Esophagus muscularis mucosa (tissue), 4 donors: ENCODE results near the gene CCK. TPM values are rescaled to one million over a fixed set of nuclear protein-coding genes. Genes with fewer than 3 reads are reported as not detected.

Experiments used
- DNase-seq: peaks from one replicate; pipeline ENCODE4 v3.0.0-alpha.2; 2017; ENCODE audit errors: extremely low spot score
- H3K27ac ChIP-seq, 4 donors: fragments of 200-600 bp; sonication (generic); replicated peaks in 1 of 4; 1 replicate in 3 of 4; 2 replicates in 1 of 4; pipeline ENCODE4 v1.5.1; 2016 to 2019; ENCODE audit warnings: mild to moderate bottlenecking in 1 of 4
- H3K27me3 ChIP-seq, 4 donors: fragments of 200-600 bp; sonication (generic); one replicate each; pipeline versions ENCODE4 v1.5.1 to v1.6.0; 2016 to 2019
- H3K36me3 ChIP-seq, 4 donors: fragments of 200-600 bp; sonication (generic); one replicate each; pipeline ENCODE4 v1.5.1; 2016 to 2019
- H3K4me1 ChIP-seq, 4 donors: fragments of 200-600 bp; sonication (generic); one replicate each; pipeline ENCODE4 v1.5.1; 2016 to 2019
- H3K4me3 ChIP-seq, 4 donors: fragments of 200-600 bp; sonication (generic); 1 replicate in 2 of 4; 2 replicates in 2 of 4; pipeline ENCODE4 v1.5.1; 2016 to 2019; ENCODE audit warnings: mild to moderate bottlenecking in 4 of 4, moderate library complexity in 1 of 4
- H3K9me3 ChIP-seq, 4 donors: fragments of 200-600 bp; sonication (generic); 1 replicate in 3 of 4; 2 replicates in 1 of 4; pipeline ENCODE4 v1.5.1; 2016 to 2019
- CTCF ChIP-seq, 3 experiments: fragments of 200-600 bp in 2 of 3; fragments of 450-650 bp in 1 of 3; sonication (generic) in 2 of 3; IDR thresholded peaks; one replicate each; pipeline ENCODE4 v1.5.1; 2017 to 2019; ENCODE audit warnings: antibody characterized with exemption in 3 of 3, mild to moderate bottlenecking in 2 of 3, moderate library complexity in 1 of 3
- EP300 ChIP-seq: sonication (generic); formaldehyde crosslinking; IDR thresholded peaks from one replicate; pipeline ENCODE4 v1.6.1; 2017; ENCODE audit warnings: antibody characterized with exemption
- POLR2A ChIP-seq: fragments of 450-650 bp; IDR thresholded peaks from one replicate; pipeline ENCODE4 v1.6.1; 2017; ENCODE audit warnings: antibody characterized with exemption, moderate library complexity, mild to moderate bottlenecking, low read depth
- POLR2AphosphoS5 ChIP-seq, 2 donors: sonication (generic); formaldehyde crosslinking; IDR thresholded peaks; one replicate each; pipeline ENCODE4 v1.6.1; 2017; ENCODE audit warnings: antibody characterized with exemption in 2 of 2
- WGBS: methylation state at CpG from one replicate; pipeline ENCODE4 v1.1.5; 2018; 5-methylcytosine and 5-hydroxymethylcytosine counted together
- intact Hi-C: fragments of 100-400 bp; cut with DNase I; formaldehyde crosslinking; loops from one replicate; pipeline ENCODE4 v1.15.1; 2023
- total RNA-seq, 4 donors: library from RNA; depleted of rRNA; stranded (reverse); fragments of >200 nt; gene quantifications; one replicate each; pipeline versions ENCODE4 v1.1.0 to v1.2.1, GENCODE V29; 2016

The CCK gene
- total RNA-seq, 4 donors from 2014 or later: 2.2 to 15.1 (median 4.6) TPM

GRCh38 chr3:42257007-42257406 lies 9.0 kb downstream of the CCK start:
- Histone ChIP-seq H3K4me1 (no peaks in the 10 kb centered on the region), H3K36me3 (no peaks in the 10 kb centered on the region), H3K27ac (no peak overlapping the region), H3K4me3 (no peak overlapping the region), H3K27me3 (peaks cover 0 to 55% (median 0%) of the 10 kb centered on the region in 4 donors), H3K9me3 (no peaks in the 10 kb centered on the region)
- no peak for DNase-seq
- 65% methylated on average over 5 of the region's 7 CpGs for WGBS
- TF ChIP-seq POLR2A (no peak), EP300 (no peak), CTCF (IDR thresholded peaks at IDR 0.05) (no peak), POLR2AphosphoS5 (IDR thresholded peaks at IDR 0.05) (no peak)
- intact Hi-C loops: no loop called here

- H3K36me3 ChIP-seq: no peaks in the 10 kb centered on the region
- no peak overlapping the region for H3K27ac ChIP-seq
- 86% methylated on average over 1 of the region's 1 CpG for WGBS
- DNase-seq: no peak
- TF ChIP-seq POLR2A (no peak), EP300 (no peak)
- no peak overlapping the region for H3K4me3 ChIP-seq
- peaks cover 0 to 48% (median 0%) of the 10 kb centered on the region in 4 donors for H3K27me3 ChIP-seq
- H3K4me1 ChIP-seq: no peaks in the 10 kb centered on the region
- no peaks in the 10 kb centered on the region for H3K9me3 ChIP-seq
- intact Hi-C loops: no loop called here
These were observed 9.7 kb downstream of the CCK start for GRCh38 chr3:42256135-42256819.

- Histone ChIP-seq H3K36me3 (no peaks in the 10 kb centered on the region), H3K27ac (no peak overlapping the region), H3K4me3 (no peak overlapping the region), H3K27me3 (peaks cover 0 to 32% (median 0%) of the 10 kb centered on the region in 4 donors), H3K4me1 (no peaks in the 10 kb centered on the region), H3K9me3 (no peaks in the 10 kb centered on the region)
- DNase-seq: no peak
- TF ChIP-seq EP300: no peak
- TF ChIP-seq POLR2AphosphoS5 (IDR thresholded peaks at IDR 0.05): no peak
- no peak for TF ChIP-seq POLR2A
- no peak for TF ChIP-seq CTCF (IDR thresholded peaks at IDR 0.05)
- 62% methylated on average over 3 of the region's 3 CpGs for WGBS
- intact Hi-C loops: no loop called here
These were observed 11.4 kb downstream of the CCK start for GRCh38 chr3:42254566-42254965.

- no peak for DNase-seq
- Histone ChIP-seq H3K27me3 (peaks cover 0 to 21% (median 0%) of the 10 kb centered on the region in 4 donors), H3K27ac (no peak overlapping the region), H3K4me3 (no peak overlapping the region), H3K9me3 (no peaks in the 10 kb centered on the region), H3K4me1 (peaks cover 0 to 7% (median 0%) of the 10 kb centered on the region in 4 donors), H3K36me3 (no peaks in the 10 kb centered on the region)
- no peak for TF ChIP-seq POLR2AphosphoS5 (IDR thresholded peaks at IDR 0.05)
- TF ChIP-seq POLR2A: no peak
- no peak for TF ChIP-seq EP300
- TF ChIP-seq CTCF (IDR thresholded peaks at IDR 0.05): no peak
- 84% methylated on average over 1 of the region's 1 CpG for WGBS
- intact Hi-C loops: no loop called here
These were observed 15.2 kb downstream of the CCK start for GRCh38 chr3:42250761-42251160.

GRCh38 chr3:42247576-42248027 lies 18.4 kb downstream of the CCK start:
- DNase-seq: no peak
- 11% methylated on average over 9 of the region's 9 CpGs for WGBS
- intact Hi-C loops: loop anchor here (1.0 kb wide), 1 partner anchor 197 kb away; no protein-coding TSS in a partner anchor

More at GRCh38 chr3:42247576-42248027, 18.4 kb downstream of the CCK start:
- Histone ChIP-seq H3K4me3 (no peak overlapping the region), H3K9me3 (no peaks in the 10 kb centered on the region), H3K27ac (no peak overlapping the region), H3K36me3 (no peaks in the 10 kb centered on the region), H3K27me3 (peaks cover 0 to 7% (median 0%) of the 10 kb centered on the region in 4 donors), H3K4me1 (peaks cover 0 to 7% (median 0%) of the 10 kb centered on the region in 4 donors)
- TF ChIP-seq CTCF (IDR thresholded peaks at IDR 0.05): peak; percentile 68 to 80 (median 77)
- no peak for TF ChIP-seq POLR2AphosphoS5 (IDR thresholded peaks at IDR 0.05)
